ENCODE measurements around the gene GPR17.

DNA sequence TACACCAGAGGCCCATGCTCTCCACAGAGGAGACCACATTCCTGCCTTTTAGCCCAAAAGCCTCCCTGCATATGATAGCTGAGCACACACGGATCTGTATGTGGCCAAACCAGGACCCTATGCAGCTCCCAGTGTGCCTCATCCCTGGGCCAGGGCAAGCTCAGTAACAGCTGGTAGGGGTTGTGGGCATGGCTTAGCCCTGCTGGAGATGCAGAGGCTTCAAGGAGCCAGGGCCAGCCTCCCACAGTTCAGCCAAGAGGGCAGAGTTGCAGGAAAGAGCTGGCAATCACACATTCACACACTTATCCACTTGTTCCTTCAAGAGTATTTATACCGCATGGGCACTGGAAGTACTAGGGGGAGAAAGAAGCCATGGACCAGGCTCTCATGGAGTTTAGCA lies 31.0 kb downstream of the GPR17 start:
- TF ChIP-seq, protein P1, sequence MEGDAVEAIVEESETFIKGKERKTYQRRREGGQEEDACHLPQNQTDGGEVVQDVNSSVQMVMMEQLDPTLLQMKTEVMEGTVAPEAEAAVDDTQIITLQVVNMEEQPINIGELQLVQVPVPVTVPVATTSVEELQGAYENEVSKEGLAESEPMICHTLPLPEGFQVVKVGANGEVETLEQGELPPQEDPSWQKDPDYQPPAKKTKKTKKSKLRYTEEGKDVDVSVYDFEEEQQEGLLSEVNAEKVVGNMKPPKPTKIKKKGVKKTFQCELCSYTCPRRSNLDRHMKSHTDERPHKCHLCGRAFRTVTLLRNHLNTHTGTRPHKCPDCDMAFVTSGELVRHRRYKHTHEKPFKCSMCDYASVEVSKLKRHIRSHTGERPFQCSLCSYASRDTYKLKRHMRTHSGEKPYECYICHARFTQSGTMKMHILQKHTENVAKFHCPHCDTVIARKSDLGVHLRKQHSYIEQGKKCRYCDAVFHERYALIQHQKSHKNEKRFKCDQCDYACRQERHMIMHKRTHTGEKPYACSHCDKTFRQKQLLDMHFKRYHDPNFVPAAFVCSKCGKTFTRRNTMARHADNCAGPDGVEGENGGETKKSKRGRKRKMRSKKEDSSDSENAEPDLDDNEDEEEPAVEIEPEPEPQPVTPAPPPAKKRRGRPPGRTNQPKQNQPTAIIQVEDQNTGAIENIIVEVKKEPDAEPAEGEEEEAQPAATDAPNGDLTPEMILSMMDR (IDR thresholded peaks at IDR 0.05; ENCODE audit: poor library complexity): no peak
- TF ChIP-seq EZH2phosphoT487 (IDR thresholded peaks at IDR 0.05; ENCODE audit: low read depth, severe bottlenecking, unreplicated experiment) (no peak), EZH2 (IDR thresholded peaks at IDR 0.05; ENCODE audit: borderline replicate concordance) (no peak)
